WTC11 (cell line): Measurements from ENCODE around the gene SNX1. TPM values are rescaled to one million over a fixed set of nuclear protein-coding genes. Genes with fewer than 3 reads are reported as not detected.

Source experiments
- ATAC-seq: fragments of 200-7000 bp; cut with Tn5 transposase; 2 replicates; pipeline ENCODE4 v1.10.0; 2021; ENCODE audit warnings: mild to moderate bottlenecking, moderate library complexity
- CTCF ChIA-PET: fragments of 300-600 bp; sonication (Branson Sonifier 250); formaldehyde crosslinking; loops from one replicate; lab custom pipeline; 2021; ENCODE audit warnings: antibody characterized with exemption; lab: Charles Lee
- POLR2A ChIA-PET: fragments of 350-600 bp; sonication (Branson Sonifier 250); formaldehyde crosslinking; loops from one replicate; lab custom pipeline; 2021; ENCODE audit warnings: antibody characterized with exemption; lab: Charles Lee
- DNase-seq: peaks from one replicate; pipeline ENCODE4 v3.0.0; 2021; ENCODE audit warnings: low spot score
- H3K27ac Mint-ChIP-seq: 2 replicates; pipeline ENCODE4 v1.8.0; 2021; ENCODE audit warnings: mixed read lengths
- H3K27me3 Mint-ChIP-seq: 2 replicates; pipeline ENCODE4 v1.8.0; 2021; ENCODE audit warnings: low read depth, mild to moderate bottlenecking, moderate library complexity, mixed read lengths
- H3K36me3 Mint-ChIP-seq: 2 replicates; pipeline ENCODE4 v1.8.0; 2021; ENCODE audit warnings: mixed read lengths
- H3K4me1 Mint-ChIP-seq: 2 replicates; pipeline ENCODE4 v1.8.0; 2022; ENCODE audit warnings: mixed read lengths
- H3K4me3 Mint-ChIP-seq: 2 replicates; pipeline ENCODE4 v1.8.0; 2021; ENCODE audit warnings: mild to moderate bottlenecking, moderate library complexity, mixed read lengths
- H3K9me3 Mint-ChIP-seq: 2 replicates; pipeline ENCODE4 v1.8.0; 2021; ENCODE audit warnings: mixed read lengths
- ELF4 ChIP-seq: sonication (generic); formaldehyde crosslinking; IDR thresholded peaks from 2 replicates; pipeline ENCODE4 v1.8.1; 2022; ENCODE audit warnings: low read depth, mild to moderate bottlenecking, moderate library complexity, missing genetic modification reagents
- FOXK1 ChIP-seq: sonication (generic); formaldehyde crosslinking; IDR thresholded peaks from 2 replicates; pipeline ENCODE4 v1.8.0; 2022; ENCODE audit warnings: mild to moderate bottlenecking, moderate library complexity, missing genetic modification reagents
- GABPB1 ChIP-seq: sonication (generic); formaldehyde crosslinking; IDR thresholded peaks from 2 replicates; pipeline ENCODE4 v1.8.1; 2023; ENCODE audit warnings: mild to moderate bottlenecking, missing genetic modification reagents
- GTF2I ChIP-seq: fragments of 250-450 bp; sonication (Bioruptor Pico); conservative IDR thresholded peaks from 2 replicates; pipeline ENCODE4 v1.4.0; 2021; ENCODE audit warnings: mild to moderate bottlenecking
- MYBL2 ChIP-seq: sonication (generic); formaldehyde crosslinking; IDR thresholded peaks from 2 replicates; pipeline ENCODE4 v1.8.1; 2023; ENCODE audit warnings: mild to moderate bottlenecking, moderate library complexity, missing genetic modification reagents
- NR2C2 ChIP-seq: sonication (generic); formaldehyde crosslinking; IDR thresholded peaks from 2 replicates; pipeline ENCODE4 v1.8.0; 2022; ENCODE audit warnings: mild to moderate bottlenecking, missing genetic modification reagents
- SP1 ChIP-seq: sonication (generic); formaldehyde crosslinking; conservative IDR thresholded peaks from 2 replicates; pipeline ENCODE4 v1.8.1; 2022; ENCODE audit warnings: missing genetic modification reagents
- TCF7 ChIP-seq: sonication (generic); formaldehyde crosslinking; IDR thresholded peaks from 2 replicates; pipeline ENCODE4 v1.8.0; 2022; ENCODE audit warnings: mild to moderate bottlenecking, low read depth, missing genetic modification reagents, moderate library complexity
- TEAD1 ChIP-seq: sonication (generic); formaldehyde crosslinking; IDR thresholded peaks from 2 replicates; pipeline ENCODE4 v1.8.0; 2022; ENCODE audit warnings: mild to moderate bottlenecking, missing genetic modification reagents
- ZBTB21 ChIP-seq: sonication (generic); formaldehyde crosslinking; IDR thresholded peaks from 2 replicates; pipeline ENCODE4 v1.8.1; 2023; ENCODE audit warnings: mild to moderate bottlenecking, missing genetic modification reagents, borderline replicate concordance
- ZNF263 ChIP-seq: sonication (generic); formaldehyde crosslinking; IDR thresholded peaks from 2 replicates; pipeline ENCODE4 v1.8.1; 2022; ENCODE audit warnings: low read depth, mild to moderate bottlenecking, moderate library complexity, missing genetic modification reagents
- total RNA-seq: library from RNA; stranded (reverse); gene quantifications from 3 replicates; pipeline ENCODE4 v1.2.3, GENCODE V29; 2021
- TF ChIP-seq, protein P1 (sequence below): sonication (generic); formaldehyde crosslinking; conservative IDR thresholded peaks from 2 replicates; pipeline ENCODE4 v1.8.1; 2023; ENCODE audit warnings: mild to moderate bottlenecking, low read depth, missing genetic modification reagents, moderate library complexity
- TF ChIP-seq, protein P2 (sequence below): sonication (generic); formaldehyde crosslinking; IDR thresholded peaks from 2 replicates; pipeline ENCODE4 v1.8.1; 2023; ENCODE audit warnings: mild to moderate bottlenecking, missing genetic modification reagents, borderline replicate concordance
- TF ChIP-seq, protein P3 (sequence below): sonication (generic); formaldehyde crosslinking; conservative IDR thresholded peaks from 2 replicates; pipeline ENCODE4 v1.8.1; 2022; ENCODE audit warnings: mild to moderate bottlenecking, missing genetic modification reagents
- TF ChIP-seq, protein P4 (sequence below): fragments of 250-450 bp; sonication (Bioruptor Pico); conservative IDR thresholded peaks from 2 replicates; pipeline ENCODE4 v1.9.0; 2021; ENCODE audit warnings: mild to moderate bottlenecking
- TF ChIP-seq, protein P5 (sequence below): fragments of 200-600 bp; IDR thresholded peaks from 2 replicates; pipeline ENCODE4 v1.8.0; 2022; ENCODE audit warnings: antibody characterized with exemption
- TF ChIP-seq, protein P6 (sequence below): sonication (generic); formaldehyde crosslinking; IDR thresholded peaks from 2 replicates; pipeline ENCODE4 v1.8.1; 2022; ENCODE audit warnings: mild to moderate bottlenecking, moderate library complexity, missing genetic modification reagents

The SNX1 gene
- total RNA-seq, 1 experiment from 2014 or later, result 65.7 TPM

DNA sequence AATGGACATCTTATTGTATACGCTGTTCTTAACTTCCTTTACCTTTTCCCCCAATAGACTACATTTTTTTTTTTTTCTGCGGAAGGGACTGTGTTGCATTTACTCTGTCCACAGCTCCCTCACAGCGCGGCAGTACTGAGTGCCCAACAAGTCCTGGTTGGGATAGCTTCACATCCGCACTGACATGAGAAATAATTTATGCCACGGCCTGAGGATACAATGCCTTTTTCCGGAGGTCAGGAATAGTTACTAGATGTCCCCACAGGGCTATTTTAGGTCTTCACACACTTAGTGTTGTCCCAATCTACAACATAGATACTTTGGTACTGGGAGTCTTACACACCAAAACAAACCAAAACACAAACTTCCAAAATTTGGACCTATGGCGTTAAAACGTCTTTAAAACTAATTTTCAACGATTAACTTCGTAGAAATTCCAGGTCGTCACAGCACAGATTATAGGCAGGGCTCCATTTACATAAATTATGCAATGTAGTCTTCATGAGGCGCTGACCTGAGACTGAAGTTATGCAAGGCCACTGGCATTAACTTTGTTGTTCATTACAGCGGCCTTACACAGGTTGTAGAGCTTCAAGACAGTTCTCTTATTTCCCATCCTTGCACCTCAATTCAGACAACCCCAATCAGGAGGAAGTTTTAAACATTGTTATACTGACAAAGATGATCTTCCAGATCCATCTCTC, 68.0 kb downstream of the SNX1 start:
- ChIA-PET POLR2A (interaction anchor here (0.5 to 2.9 kb wide), 4 partner anchors 11 to 1179 kb away, joined by 3 to 9 read pairs (median 4); no protein-coding TSS in a partner anchor), CTCF (interaction anchor here (0.5 to 3.8 kb wide), 17 partner anchors 10 to 564 kb away, joined by 3 to 45 read pairs (median 5); partner anchors contain the start of genes CIAO2A and TRIP4)
- Mint-ChIP-seq H3K36me3 (peaks cover 19% of the 10 kb centered on the region), H3K27ac (peak overlapping the region; percentile 76), H3K27me3 (no peaks in the 10 kb centered on the region), H3K4me3 (peak overlapping the region; percentile 69), H3K9me3 (no peaks in the 10 kb centered on the region), H3K4me1 (peaks cover 33% of the 10 kb centered on the region)
- no peak for DNase-seq
- peak; percentile 2; the same call in 1 of the 2 replicates for ATAC-seq
- TF ChIP-seq, protein P1, sequence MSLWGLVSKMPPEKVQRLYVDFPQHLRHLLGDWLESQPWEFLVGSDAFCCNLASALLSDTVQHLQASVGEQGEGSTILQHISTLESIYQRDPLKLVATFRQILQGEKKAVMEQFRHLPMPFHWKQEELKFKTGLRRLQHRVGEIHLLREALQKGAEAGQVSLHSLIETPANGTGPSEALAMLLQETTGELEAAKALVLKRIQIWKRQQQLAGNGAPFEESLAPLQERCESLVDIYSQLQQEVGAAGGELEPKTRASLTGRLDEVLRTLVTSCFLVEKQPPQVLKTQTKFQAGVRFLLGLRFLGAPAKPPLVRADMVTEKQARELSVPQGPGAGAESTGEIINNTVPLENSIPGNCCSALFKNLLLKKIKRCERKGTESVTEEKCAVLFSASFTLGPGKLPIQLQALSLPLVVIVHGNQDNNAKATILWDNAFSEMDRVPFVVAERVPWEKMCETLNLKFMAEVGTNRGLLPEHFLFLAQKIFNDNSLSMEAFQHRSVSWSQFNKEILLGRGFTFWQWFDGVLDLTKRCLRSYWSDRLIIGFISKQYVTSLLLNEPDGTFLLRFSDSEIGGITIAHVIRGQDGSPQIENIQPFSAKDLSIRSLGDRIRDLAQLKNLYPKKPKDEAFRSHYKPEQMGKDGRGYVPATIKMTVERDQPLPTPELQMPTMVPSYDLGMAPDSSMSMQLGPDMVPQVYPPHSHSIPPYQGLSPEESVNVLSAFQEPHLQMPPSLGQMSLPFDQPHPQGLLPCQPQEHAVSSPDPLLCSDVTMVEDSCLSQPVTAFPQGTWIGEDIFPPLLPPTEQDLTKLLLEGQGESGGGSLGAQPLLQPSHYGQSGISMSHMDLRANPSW (CRISPR knock-in tag), result no peak
- TF ChIP-seq TCF7 (no peak), FOXK1 (CRISPR knock-in tag) (no peak), ZBTB21 (CRISPR knock-in tag) (no peak), NR2C2 (no peak), MYBL2 (CRISPR knock-in tag) (no peak), ELF4 (CRISPR knock-in tag) (no peak), ZNF263 (no peak), GABPB1 (CRISPR knock-in tag) (no peak), TEAD1 (CRISPR knock-in tag) (no peak), GTF2I (CRISPR knock-in tag) (no peak), SP1 (CRISPR knock-in tag) (no peak)
- TF ChIP-seq, protein P2, sequence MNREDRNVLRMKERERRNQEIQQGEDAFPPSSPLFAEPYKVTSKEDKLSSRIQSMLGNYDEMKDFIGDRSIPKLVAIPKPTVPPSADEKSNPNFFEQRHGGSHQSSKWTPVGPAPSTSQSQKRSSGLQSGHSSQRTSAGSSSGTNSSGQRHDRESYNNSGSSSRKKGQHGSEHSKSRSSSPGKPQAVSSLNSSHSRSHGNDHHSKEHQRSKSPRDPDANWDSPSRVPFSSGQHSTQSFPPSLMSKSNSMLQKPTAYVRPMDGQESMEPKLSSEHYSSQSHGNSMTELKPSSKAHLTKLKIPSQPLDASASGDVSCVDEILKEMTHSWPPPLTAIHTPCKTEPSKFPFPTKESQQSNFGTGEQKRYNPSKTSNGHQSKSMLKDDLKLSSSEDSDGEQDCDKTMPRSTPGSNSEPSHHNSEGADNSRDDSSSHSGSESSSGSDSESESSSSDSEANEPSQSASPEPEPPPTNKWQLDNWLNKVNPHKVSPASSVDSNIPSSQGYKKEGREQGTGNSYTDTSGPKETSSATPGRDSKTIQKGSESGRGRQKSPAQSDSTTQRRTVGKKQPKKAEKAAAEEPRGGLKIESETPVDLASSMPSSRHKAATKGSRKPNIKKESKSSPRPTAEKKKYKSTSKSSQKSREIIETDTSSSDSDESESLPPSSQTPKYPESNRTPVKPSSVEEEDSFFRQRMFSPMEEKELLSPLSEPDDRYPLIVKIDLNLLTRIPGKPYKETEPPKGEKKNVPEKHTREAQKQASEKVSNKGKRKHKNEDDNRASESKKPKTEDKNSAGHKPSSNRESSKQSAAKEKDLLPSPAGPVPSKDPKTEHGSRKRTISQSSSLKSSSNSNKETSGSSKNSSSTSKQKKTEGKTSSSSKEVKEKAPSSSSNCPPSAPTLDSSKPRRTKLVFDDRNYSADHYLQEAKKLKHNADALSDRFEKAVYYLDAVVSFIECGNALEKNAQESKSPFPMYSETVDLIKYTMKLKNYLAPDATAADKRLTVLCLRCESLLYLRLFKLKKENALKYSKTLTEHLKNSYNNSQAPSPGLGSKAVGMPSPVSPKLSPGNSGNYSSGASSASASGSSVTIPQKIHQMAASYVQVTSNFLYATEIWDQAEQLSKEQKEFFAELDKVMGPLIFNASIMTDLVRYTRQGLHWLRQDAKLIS (CRISPR knock-in tag), result no peak
- TF ChIP-seq, protein P3, sequence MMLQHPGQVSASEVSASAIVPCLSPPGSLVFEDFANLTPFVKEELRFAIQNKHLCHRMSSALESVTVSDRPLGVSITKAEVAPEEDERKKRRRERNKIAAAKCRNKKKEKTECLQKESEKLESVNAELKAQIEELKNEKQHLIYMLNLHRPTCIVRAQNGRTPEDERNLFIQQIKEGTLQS (CRISPR knock-in tag), result no peak
- TF ChIP-seq, protein P4, sequence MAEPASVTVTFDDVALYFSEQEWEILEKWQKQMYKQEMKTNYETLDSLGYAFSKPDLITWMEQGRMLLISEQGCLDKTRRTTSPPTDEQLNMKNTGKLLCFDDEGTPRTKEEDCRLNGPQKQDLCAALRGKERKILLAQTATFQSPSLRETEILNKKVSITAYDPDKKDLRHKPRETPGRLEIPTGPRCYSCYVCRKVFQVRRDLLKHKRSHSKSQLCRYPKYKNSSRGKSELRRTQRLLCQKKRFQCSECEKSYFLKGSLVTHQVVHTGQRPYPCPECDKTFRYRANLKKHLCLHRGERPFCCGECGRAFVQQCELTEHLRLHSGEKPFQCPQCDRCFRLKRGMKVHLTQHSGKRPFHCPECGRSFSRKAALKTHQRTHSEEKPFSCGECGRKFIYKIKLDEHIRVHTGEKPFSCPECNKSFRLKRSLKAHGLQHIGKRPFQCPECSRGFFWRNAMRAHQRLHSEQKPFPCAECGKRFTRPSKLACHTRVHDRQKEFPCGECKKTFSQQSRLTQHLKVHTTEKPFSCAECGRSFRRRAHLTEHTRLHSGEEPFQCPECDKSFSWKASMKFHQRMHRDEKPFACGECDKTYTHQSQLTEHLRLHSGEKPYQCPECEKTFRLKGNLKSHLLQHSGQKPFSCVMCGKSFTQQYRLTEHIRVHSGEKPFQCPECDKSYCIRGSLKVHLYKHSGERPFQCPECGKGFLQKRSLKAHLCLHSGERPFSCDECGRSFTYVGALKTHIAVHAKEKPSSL (CRISPR knock-in tag), result no peak
- TF ChIP-seq, protein P5, sequence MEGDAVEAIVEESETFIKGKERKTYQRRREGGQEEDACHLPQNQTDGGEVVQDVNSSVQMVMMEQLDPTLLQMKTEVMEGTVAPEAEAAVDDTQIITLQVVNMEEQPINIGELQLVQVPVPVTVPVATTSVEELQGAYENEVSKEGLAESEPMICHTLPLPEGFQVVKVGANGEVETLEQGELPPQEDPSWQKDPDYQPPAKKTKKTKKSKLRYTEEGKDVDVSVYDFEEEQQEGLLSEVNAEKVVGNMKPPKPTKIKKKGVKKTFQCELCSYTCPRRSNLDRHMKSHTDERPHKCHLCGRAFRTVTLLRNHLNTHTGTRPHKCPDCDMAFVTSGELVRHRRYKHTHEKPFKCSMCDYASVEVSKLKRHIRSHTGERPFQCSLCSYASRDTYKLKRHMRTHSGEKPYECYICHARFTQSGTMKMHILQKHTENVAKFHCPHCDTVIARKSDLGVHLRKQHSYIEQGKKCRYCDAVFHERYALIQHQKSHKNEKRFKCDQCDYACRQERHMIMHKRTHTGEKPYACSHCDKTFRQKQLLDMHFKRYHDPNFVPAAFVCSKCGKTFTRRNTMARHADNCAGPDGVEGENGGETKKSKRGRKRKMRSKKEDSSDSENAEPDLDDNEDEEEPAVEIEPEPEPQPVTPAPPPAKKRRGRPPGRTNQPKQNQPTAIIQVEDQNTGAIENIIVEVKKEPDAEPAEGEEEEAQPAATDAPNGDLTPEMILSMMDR, result no peak
- TF ChIP-seq, protein P6, sequence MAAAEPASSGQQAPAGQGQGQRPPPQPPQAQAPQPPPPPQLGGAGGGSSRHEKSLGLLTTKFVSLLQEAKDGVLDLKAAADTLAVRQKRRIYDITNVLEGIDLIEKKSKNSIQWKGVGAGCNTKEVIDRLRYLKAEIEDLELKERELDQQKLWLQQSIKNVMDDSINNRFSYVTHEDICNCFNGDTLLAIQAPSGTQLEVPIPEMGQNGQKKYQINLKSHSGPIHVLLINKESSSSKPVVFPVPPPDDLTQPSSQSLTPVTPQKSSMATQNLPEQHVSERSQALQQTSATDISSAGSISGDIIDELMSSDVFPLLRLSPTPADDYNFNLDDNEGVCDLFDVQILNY (CRISPR knock-in tag), result no peak
